IPS DF 6.9 (cell line): ENCODE measurements around the gene SGTA.

ENCODE experiments used
- DNase-seq: peaks from one replicate; pipeline ENCODE4 v3.0.0-alpha.2; 2013; ENCODE audit warnings: low read depth, low spot score
- H3K27ac ChIP-seq: one replicate; pipeline ENCODE4 v1.5.1; 2013; ENCODE audit warnings: low read length, control low read depth
- H3K27me3 ChIP-seq: 2 replicates; pipeline ENCODE4 v1.6.1; 2013; ENCODE audit warnings: mild to moderate bottlenecking, low read length; ENCODE audit not compliant: control insufficient read depth, insufficient read depth
- H3K36me3 ChIP-seq: 2 replicates; pipeline ENCODE4 v1.6.1; 2013; ENCODE audit warnings: low read length; ENCODE audit not compliant: control insufficient read depth, insufficient read depth
- H3K4me1 ChIP-seq: 2 replicates; pipeline ENCODE4 v1.6.1; 2013; ENCODE audit warnings: low read length; ENCODE audit not compliant: control insufficient read depth, insufficient read depth
- H3K4me3 ChIP-seq: 2 replicates; pipeline ENCODE4 v1.5.1; 2013; ENCODE audit warnings: mild to moderate bottlenecking, low read length
- H3K9me3 ChIP-seq: 2 replicates; pipeline ENCODE4 v1.6.1; 2013; ENCODE audit warnings: low read length, inconsistent platforms; ENCODE audit not compliant: control insufficient read depth, insufficient read depth
- WGBS: extraction: QIAGEN DNeasy Blood & Tissue Kit; methylation state at CpG from one replicate; pipeline ENCODE4 v1.1.7; 2013; ENCODE audit warnings: mixed read lengths, missing lambda C conversion rate; ENCODE audit not compliant: insufficient read length, insufficient coverage; 5-methylcytosine and 5-hydroxymethylcytosine counted together

The SGTA gene

DNA sequence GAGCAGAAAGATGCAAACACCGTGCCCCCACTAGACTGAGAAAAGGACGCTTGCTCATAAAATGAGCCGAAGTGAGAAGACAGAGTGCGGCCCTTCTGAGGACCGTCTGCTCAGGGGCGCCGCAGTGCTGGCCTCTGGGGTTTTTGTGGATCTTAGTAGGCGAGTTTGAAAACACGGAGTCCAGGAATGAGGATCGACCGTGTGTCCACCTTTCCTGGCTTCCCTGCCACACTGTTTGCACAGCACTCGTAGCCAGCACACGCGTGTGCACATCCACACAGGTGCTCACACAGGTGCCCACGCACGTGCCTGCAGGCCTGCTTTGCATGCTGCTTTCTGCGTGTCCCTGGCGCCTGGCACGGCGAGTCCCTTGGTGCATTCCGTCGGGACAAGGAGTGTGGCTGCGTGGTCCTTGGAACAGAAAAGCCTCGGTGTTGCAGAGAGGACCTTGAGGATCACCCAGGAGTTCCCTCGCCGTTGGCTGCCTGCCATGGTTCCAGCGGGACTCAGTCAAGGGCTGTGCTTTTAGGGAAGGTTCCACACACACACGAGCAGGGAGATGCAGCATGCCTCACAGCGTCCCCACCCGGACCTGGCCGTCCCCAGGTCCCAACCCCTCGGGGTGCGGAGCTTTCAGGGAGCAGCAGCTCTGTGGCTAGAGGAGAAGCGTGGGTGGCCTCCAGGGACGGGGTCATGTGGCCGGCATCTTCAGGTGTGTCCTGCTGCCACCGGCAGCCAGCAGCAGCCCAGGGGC lies 26.5 kb upstream of the SGTA start:
- Histone ChIP-seq H3K4me1 (no peaks in the 10 kb centered on the region), H3K27ac (no peak overlapping the region), H3K27me3 (no peaks in the 10 kb centered on the region), H3K4me3 (no peak overlapping the region), H3K9me3 (no peaks in the 10 kb centered on the region), H3K36me3 (peaks cover 77% of the 10 kb centered on the region)
- no peak for DNase-seq
- no CpG with 5 or more reads among the region's 37 CpGs for WGBS

GRCh38 chr19:2808129-2808941 lies 25.3 kb upstream of the SGTA start:
- Histone ChIP-seq H3K4me1 (no peaks in the 10 kb centered on the region), H3K36me3 (peaks cover 70% of the 10 kb centered on the region), H3K4me3 (no peak overlapping the region), H3K27ac (no peak overlapping the region), H3K27me3 (no peaks in the 10 kb centered on the region), H3K9me3 (no peaks in the 10 kb centered on the region)
- no CpG with 5 or more reads among the region's 41 CpGs for WGBS
- DNase-seq = no peak

DNA sequence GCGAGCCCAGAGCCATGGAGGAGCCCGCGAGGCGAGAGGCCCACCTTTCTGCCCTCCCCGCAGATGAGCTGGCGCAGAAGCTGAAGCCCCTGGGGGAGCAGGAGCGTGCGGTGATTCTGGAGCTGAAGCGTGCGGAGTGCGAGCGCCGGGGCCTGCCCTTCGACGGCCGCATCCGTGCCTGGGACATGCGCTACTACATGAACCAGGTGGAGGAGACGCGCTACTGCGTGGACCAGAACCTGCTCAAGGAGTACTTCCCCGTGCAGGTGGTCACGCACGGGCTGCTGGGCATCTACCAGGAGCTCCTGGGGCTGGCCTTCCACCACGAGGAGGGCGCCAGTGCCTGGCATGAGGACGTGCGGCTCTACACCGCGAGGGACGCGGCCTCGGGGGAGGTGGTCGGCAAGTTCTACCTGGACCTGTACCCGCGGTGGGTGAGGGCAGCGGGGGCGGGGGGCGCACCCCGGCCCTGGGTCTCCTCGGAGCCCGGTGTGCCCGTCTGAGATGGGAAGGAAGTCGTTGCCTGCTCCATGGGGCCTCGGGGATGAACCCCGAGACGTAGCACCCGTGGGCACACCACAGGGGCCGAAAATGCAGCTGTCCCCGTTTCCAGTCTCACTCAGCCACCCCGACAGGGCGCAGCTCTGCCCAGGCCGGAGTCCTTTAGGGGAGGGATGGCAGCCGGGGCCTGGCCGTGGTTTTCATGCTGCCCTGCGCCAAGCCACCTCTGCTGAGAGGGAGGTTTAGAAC lies 24.5 kb upstream of the SGTA start:
- DNase-seq = no peak
- H3K9me3 ChIP-seq = no peaks in the 10 kb centered on the region
- H3K27me3 ChIP-seq = no peaks in the 10 kb centered on the region
- no peaks in the 10 kb centered on the region for H3K4me1 ChIP-seq
- H3K36me3 ChIP-seq = peaks cover 69% of the 10 kb centered on the region
- no peak overlapping the region for H3K27ac ChIP-seq
- no CpG with 5 or more reads among the region's 56 CpGs for WGBS
- H3K4me3 ChIP-seq = no peak overlapping the region

DNA sequence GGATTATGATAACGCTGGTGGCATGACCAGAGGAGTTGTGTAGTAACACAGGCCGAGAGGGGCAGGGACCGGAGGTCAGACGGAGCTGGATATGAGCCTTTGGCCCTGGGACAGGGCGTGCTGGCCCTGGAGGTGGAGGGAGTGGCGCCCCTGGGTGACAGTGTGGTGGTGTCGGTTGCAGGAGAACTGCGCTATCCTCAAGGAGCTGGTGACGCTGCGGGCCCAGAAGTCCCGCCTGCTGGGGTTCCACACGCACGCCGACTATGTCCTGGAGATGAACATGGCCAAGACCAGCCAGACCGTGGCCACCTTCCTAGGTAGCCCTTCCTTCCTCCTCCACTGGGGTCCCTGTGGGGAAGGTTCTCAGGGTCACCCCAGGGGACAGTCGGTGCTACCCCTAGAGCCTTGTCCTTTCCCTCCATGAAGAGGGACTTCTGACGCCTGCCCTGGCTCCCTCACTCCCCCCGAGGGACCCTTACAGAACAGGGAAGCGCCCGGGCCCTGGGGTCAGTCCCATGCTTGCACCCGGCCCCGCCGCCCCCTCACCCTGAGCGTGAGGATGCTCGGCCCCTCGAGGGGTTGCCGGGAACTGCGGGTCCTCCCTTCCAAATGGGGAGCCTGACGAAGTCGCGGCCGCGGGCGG lies 23.8 kb upstream of the SGTA start:
- no peaks in the 10 kb centered on the region for H3K4me1 ChIP-seq
- no peak for DNase-seq
- H3K27ac ChIP-seq = no peak overlapping the region
- no peaks in the 10 kb centered on the region for H3K9me3 ChIP-seq
- no peaks in the 10 kb centered on the region for H3K27me3 ChIP-seq
- WGBS = no CpG with 5 or more reads among the region's 34 CpGs
- H3K36me3 ChIP-seq = peaks cover 64% of the 10 kb centered on the region
- no peak overlapping the region for H3K4me3 ChIP-seq

- Histone ChIP-seq H3K4me1 (no peaks in the 10 kb centered on the region), H3K27ac (no peak overlapping the region), H3K9me3 (no peaks in the 10 kb centered on the region), H3K36me3 (peaks cover 58% of the 10 kb centered on the region), H3K4me3 (no peak overlapping the region), H3K27me3 (no peaks in the 10 kb centered on the region)
- no CpG with 5 or more reads among the region's 23 CpGs for WGBS
- DNase-seq = no peak
Measured at GRCh38 chr19:2805991-2806649, 23.0 kb upstream of the SGTA start.

- no CpG with 5 or more reads among the region's 28 CpGs for WGBS
- DNase-seq = no peak
- Histone ChIP-seq H3K9me3 (no peaks in the 10 kb centered on the region), H3K4me1 (no peaks in the 10 kb centered on the region), H3K36me3 (peaks cover 61% of the 10 kb centered on the region), H3K27ac (no peak overlapping the region), H3K27me3 (no peaks in the 10 kb centered on the region), H3K4me3 (no peak overlapping the region)
Measured at GRCh38 chr19:2805261-2805900, 22.3 kb upstream of the SGTA start.

DNA sequence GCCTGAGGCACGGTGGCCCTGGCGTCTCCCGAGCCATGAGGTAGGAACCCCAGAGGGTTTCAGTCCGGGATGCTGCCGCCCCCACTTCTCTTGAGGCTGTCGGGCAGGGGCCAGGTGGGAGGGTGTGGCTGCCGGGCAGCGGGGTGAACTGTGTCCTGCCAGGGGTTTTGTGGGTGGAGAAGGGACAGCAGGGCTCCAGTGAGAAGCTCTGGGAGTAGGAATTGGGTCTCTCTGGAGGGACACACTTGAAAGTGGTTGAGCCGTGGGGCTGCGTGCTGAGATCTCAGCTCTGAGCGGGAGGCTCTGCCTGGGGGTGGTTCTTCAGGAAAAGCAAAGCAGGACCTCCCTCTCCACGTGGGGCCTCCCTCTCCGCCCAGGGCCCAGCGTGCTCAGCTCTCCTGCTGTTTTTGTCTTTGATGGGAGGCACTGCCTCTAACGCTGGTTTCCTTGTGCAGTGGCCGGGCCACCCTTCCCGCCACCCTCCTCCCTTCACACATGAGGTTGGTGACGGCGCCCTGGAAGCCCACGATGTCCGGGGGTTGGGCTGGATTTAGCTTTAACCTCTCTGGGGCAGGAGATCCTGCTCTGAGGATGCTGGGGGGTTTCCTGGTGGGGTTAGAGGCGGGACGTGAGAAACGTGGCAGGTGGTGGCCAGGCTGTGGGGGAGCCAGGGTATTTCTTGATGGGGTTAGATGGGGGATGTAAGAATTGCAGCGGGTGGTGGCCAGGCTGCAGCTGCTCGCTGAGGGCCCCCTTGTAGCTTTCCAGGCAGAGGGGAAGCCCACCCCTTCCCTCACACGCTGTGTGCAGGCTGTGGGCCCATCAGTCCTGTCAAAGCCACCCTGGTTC lies 21.3 kb upstream of the SGTA start:
- H3K27ac ChIP-seq = no peak overlapping the region
- H3K4me1 ChIP-seq = no peaks in the 10 kb centered on the region
- no peak overlapping the region for H3K4me3 ChIP-seq
- no peaks in the 10 kb centered on the region for H3K27me3 ChIP-seq
- no peaks in the 10 kb centered on the region for H3K9me3 ChIP-seq
- WGBS = no CpG with 5 or more reads among the region's 27 CpGs
- peaks cover 57% of the 10 kb centered on the region for H3K36me3 ChIP-seq
- no peak for DNase-seq

DNA sequence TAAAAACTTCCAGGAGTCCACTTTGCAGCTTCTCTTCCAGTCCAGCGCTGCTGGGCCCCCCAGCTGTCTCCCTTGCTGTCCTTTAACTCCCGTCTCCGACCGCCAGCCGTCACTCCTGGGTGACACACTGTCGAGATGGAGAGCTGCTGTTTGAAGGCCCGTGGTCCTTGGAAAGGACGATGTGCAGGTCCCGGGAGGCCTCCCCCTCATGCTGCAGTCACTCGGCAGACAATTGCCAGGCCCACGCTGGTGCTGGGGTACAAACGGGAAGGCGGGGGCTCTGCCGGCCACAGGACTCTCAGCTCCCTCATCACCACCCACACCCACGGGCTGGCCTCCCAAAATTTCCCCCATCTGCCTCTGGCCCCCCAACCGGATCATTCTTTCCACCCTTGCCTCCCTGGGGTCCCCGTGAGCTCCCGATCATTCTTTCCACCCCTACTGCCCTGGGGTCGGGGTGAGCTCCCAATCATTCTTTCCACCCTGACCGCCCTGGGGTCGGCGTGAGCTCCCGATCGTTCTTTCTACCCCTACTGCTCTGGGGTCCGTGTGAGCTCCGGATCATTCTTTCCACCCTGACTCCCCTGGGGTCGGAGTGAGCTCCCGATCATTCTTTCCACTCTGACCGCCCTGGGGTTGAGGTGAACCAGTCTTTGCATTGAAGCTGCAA lies 20.5 kb upstream of the SGTA start:
- Histone ChIP-seq H3K27me3 (no peaks in the 10 kb centered on the region), H3K4me1 (no peaks in the 10 kb centered on the region), H3K9me3 (no peaks in the 10 kb centered on the region), H3K27ac (no peak overlapping the region), H3K4me3 (no peak overlapping the region), H3K36me3 (peaks cover 56% of the 10 kb centered on the region)
- WGBS = no CpG with 5 or more reads among the region's 29 CpGs
- DNase-seq = no peak

- H3K36me3 ChIP-seq = peaks cover 50% of the 10 kb centered on the region
- H3K4me3 ChIP-seq = no peak overlapping the region
- DNase-seq = no peak
- WGBS = no CpG with 5 or more reads among the region's 17 CpGs
- H3K27ac ChIP-seq = no peak overlapping the region
- no peaks in the 10 kb centered on the region for H3K9me3 ChIP-seq
- no peaks in the 10 kb centered on the region for H3K4me1 ChIP-seq
- no peaks in the 10 kb centered on the region for H3K27me3 ChIP-seq
Measured at GRCh38 chr19:2802826-2803225, 19.8 kb upstream of the SGTA start.
